Sigmoid colon (tissue), 7 donors: ENCODE measurements around the gene BZW2. TPM values are rescaled to one million over a fixed set of nuclear protein-coding genes. Genes with fewer than 3 reads are reported as not detected.
A peak's percentile ranks its signal among the peaks of the same experiment; 100 is the strongest.

Source experiments
- DNase-seq: peaks from one replicate; pipeline ENCODE4 v3.0.0-alpha.2; 2019
- H3K27ac ChIP-seq, 4 donors: fragments of 200-600 bp; sonication (generic); one replicate each; pipeline ENCODE4 v1.5.1; 2016 to 2019; ENCODE audit warnings: mild to moderate bottlenecking in 1 of 4
- H3K27me3 ChIP-seq, 3 donors: fragments of 200-600 bp; sonication (generic); one replicate each; pipeline ENCODE4 v1.5.1; 2019; ENCODE audit warnings: mild to moderate bottlenecking in 1 of 3
- H3K36me3 ChIP-seq, 4 donors: fragments of 200-600 bp; sonication (generic); one replicate each; pipeline ENCODE4 v1.5.1; 2016 to 2019
- H3K4me1 ChIP-seq, 4 donors: fragments of 200-600 bp; sonication (generic); one replicate each; pipeline ENCODE4 v1.5.1; 2017 to 2019
- H3K4me3 ChIP-seq, 4 donors: fragments of 200-600 bp; sonication (generic); one replicate each; pipeline ENCODE4 v1.5.1; 2017 to 2019; ENCODE audit warnings: mild to moderate bottlenecking in 2 of 4, moderate library complexity in 1 of 4
- H3K9me3 ChIP-seq, 4 donors: fragments of 200-600 bp in 3 of 4; sonication (generic) in 3 of 4; one replicate each; pipeline versions ENCODE4 v1.5.1 to v1.6.1; 2013 to 2019
- CTCF ChIP-seq, 4 experiments: fragments of 450-650 bp in 3 of 4; fragments of 200-600 bp in 1 of 4; IDR thresholded peaks; one replicate each; pipeline ENCODE4 v1.5.1; 2016 to 2019; ENCODE audit warnings: antibody characterized with exemption in 4 of 4, mild to moderate bottlenecking in 3 of 4, moderate library complexity in 2 of 4
- EP300 ChIP-seq, 4 donors: sonication (generic); formaldehyde crosslinking; IDR thresholded peaks; one replicate each; pipeline ENCODE4 v1.6.1; 2017; ENCODE audit warnings: antibody characterized with exemption in 4 of 4
- POLR2A ChIP-seq, 2 donors: fragments of 450-650 bp; IDR thresholded peaks; one replicate each; pipeline ENCODE4 v1.6.1; 2016; ENCODE audit warnings: antibody characterized with exemption in 2 of 2, mild to moderate bottlenecking in 2 of 2, moderate library complexity in 2 of 2
- POLR2AphosphoS5 ChIP-seq, 4 donors: sonication (generic); formaldehyde crosslinking; IDR thresholded peaks; one replicate each; pipeline ENCODE4 v1.6.1; 2017; ENCODE audit warnings: antibody characterized with exemption in 4 of 4
- WGBS, 2 donors: extraction: QIAGEN DNeasy Blood & Tissue Kit; methylation state at CpG; one replicate each; pipeline ENCODE4 v1.1.7; 2013; 5-methylcytosine and 5-hydroxymethylcytosine counted together
- intact Hi-C: fragments of 100-400 bp; cut with DNase I; formaldehyde crosslinking; loops from one replicate; pipeline ENCODE4 v1.15.1; 2023
- polyA plus RNA-seq, 3 donors: library from polyadenylated mRNA; stranded (reverse); fragments of 200-250 nt; gene quantifications; one replicate each; pipeline ENCODE4 v1.2.3, GENCODE V29; 2013
- total RNA-seq, 4 donors: library from RNA; depleted of rRNA; stranded (reverse); fragments of >200 nt; gene quantifications; one replicate each; pipeline ENCODE4 v1.1.0, GENCODE V29; 2016
- donor health status: healthy with polysubstance abuse.
- donor health status: Bipolar disorder and iron deficiency.
- donor health status: healthy.

Gene BZW2
- total and polyA plus RNA-seq, 7 donors: 49.7 to 70.7 (median 63.8) TPM

GRCh38 chr7:16634271-16634738 lies 11.7 kb upstream of the BZW2 start:
- Histone ChIP-seq H3K27ac (peak overlapping the region; percentile 55 to 71 (median 66)), H3K36me3 (no peaks in the 10 kb centered on the region), H3K27me3 (no peaks in the 10 kb centered on the region), H3K4me1 (peaks cover 0 to 51% (median 35%) of the 10 kb centered on the region in 4 donors), H3K9me3 (no peaks in the 10 kb centered on the region), H3K4me3 (peak overlapping the region in 1 of 4 donors; percentile 9)
- peak; percentile 77 for DNase-seq
- TF ChIP-seq EP300 (IDR thresholded peaks at IDR 0.05) (no peak), POLR2A (IDR thresholded peaks at IDR 0.05) (no peak), POLR2AphosphoS5 (IDR thresholded peaks at IDR 0.05) (peak in 1 of 4 donors; percentile 31), CTCF (IDR thresholded peaks at IDR 0.05) (no peak)
- WGBS, 2 donors: 14 to 52% methylated on average over 4 of the region's 4 CpGs
- intact Hi-C loops: no loop called here

GRCh38 chr7:16636555-16637101 lies 9.4 kb upstream of the BZW2 start:
- Histone ChIP-seq H3K27ac (peak overlapping the region; percentile 41 to 71 (median 56)), H3K9me3 (no peaks in the 10 kb centered on the region), H3K4me1 (peaks cover 0 to 51% (median 35%) of the 10 kb centered on the region in 4 donors), H3K4me3 (no peak overlapping the region), H3K36me3 (no peaks in the 10 kb centered on the region), H3K27me3 (no peaks in the 10 kb centered on the region)
- intact Hi-C loops: no loop called here
- no peak for DNase-seq
- 77 to 88% methylated on average over 1 of the region's 1 CpG for WGBS, 2 donors
- TF ChIP-seq POLR2A (IDR thresholded peaks at IDR 0.05) (no peak), POLR2AphosphoS5 (IDR thresholded peaks at IDR 0.05) (no peak), CTCF (IDR thresholded peaks at IDR 0.05) (no peak), EP300 (IDR thresholded peaks at IDR 0.05) (no peak)

- intact Hi-C loops: no loop called here
- H3K27ac ChIP-seq: peak overlapping the region; percentile 41 to 71 (median 56)
- no peaks in the 10 kb centered on the region for H3K27me3 ChIP-seq
- H3K9me3 ChIP-seq: no peaks in the 10 kb centered on the region
- H3K4me3 ChIP-seq: no peak overlapping the region
- H3K36me3 ChIP-seq: no peaks in the 10 kb centered on the region
- DNase-seq: no peak
- TF ChIP-seq CTCF (IDR thresholded peaks at IDR 0.05) (no peak), POLR2A (IDR thresholded peaks at IDR 0.05) (no peak), EP300 (IDR thresholded peaks at IDR 0.05) (no peak), POLR2AphosphoS5 (IDR thresholded peaks at IDR 0.05) (no peak)
- 78 to 82% methylated on average over 5 of the region's 5 CpGs for WGBS, 2 donors
- H3K4me1 ChIP-seq: peaks cover 0 to 51% (median 36%) of the 10 kb centered on the region in 4 donors
These were observed 8.6 kb upstream of the BZW2 start for GRCh38 chr7:16637379-16637778.

GRCh38 chr7:16638282-16639280 lies 7.4 kb upstream of the BZW2 start:
- WGBS, 2 donors: 87 to 88% methylated on average over 7 of the region's 7 CpGs

More at GRCh38 chr7:16638282-16639280, 7.4 kb upstream of the BZW2 start:
- DNase-seq: no peak
- Histone ChIP-seq H3K4me3 (no peak overlapping the region), H3K27ac (peak overlapping the region; percentile 41 to 71 (median 56)), H3K36me3 (no peaks in the 10 kb centered on the region), H3K27me3 (no peaks in the 10 kb centered on the region), H3K9me3 (no peaks in the 10 kb centered on the region), H3K4me1 (peaks cover 0 to 63% (median 45%) of the 10 kb centered on the region in 4 donors)
- intact Hi-C loops: no loop called here
- TF ChIP-seq CTCF (IDR thresholded peaks at IDR 0.05) (no peak), POLR2AphosphoS5 (IDR thresholded peaks at IDR 0.05) (no peak), EP300 (IDR thresholded peaks at IDR 0.05) (no peak), POLR2A (IDR thresholded peaks at IDR 0.05) (no peak)
